GM12878 (cell line): ENCODE data around the gene SLC36A1. TPM values are rescaled to one million over a fixed set of nuclear protein-coding genes. Genes with fewer than 3 reads are reported as not detected.

Source experiments
- ATAC-seq: fragments of 200-7000 bp; cut with Tn5 transposase; 3 replicates; pipeline ENCODE4 v1.9.1; 2020; ENCODE audit warnings: mild to moderate bottlenecking, moderate library complexity
- BruUV-seq: library from RNA; stranded (reverse); fragments of 400-500 nt; replicated peaks from 2 replicates; lab custom pipeline; 2021; lab: Mats Ljungman, UMichigan
- CTCF ChIA-PET: fragments of 300-600 bp; sonication (Branson Sonifier 250); formaldehyde crosslinking; extraction: SDS; loops from one replicate; lab custom pipeline; 2021; ENCODE audit warnings: inconsistent platforms; lab: Yijun Ruan, JAX
- POLR2A ChIA-PET: fragments of 350-600 bp; formaldehyde crosslinking; extraction: SDS; loops from one replicate; lab custom pipeline; 2021; ENCODE audit warnings: inconsistent platforms; lab: Charles Lee
- RAD21 ChIA-PET: fragments of 300-600 bp; sonication (Branson Sonifier 250); formaldehyde crosslinking; loops from one replicate; lab custom pipeline; 2023; ENCODE audit warnings: antibody characterized with exemption; ENCODE audit not compliant: unreplicated experiment; lab: Charles Lee
- SMC1A ChIA-PET: fragments of 300-600 bp; sonication (Branson Sonifier 250); formaldehyde crosslinking; loops from one replicate; lab custom pipeline; 2023; ENCODE audit not compliant: unreplicated experiment, uncharacterized antibody; lab: Charles Lee
- DNase-seq: peaks from one replicate; pipeline ENCODE4 v3.0.0-alpha.2; 2011; ENCODE audit warnings: low read depth, low spot score
- FAIRE-seq: peaks from 3 replicates; lab custom pipeline; 2011; peaks lifted over from hg19 to GRCh38; lab: Jason Lieb, UNC
- H2AFZ ChIP-seq: 2 replicates; pipeline ENCODE4 v1.6.0; 2011; ENCODE audit warnings: low read depth, low read length, control low read depth; ENCODE audit not compliant: control insufficient read depth
- H3K27ac ChIP-seq: 2 replicates; pipeline ENCODE4 v1.5.1; 2011; ENCODE audit warnings: control low read depth; ENCODE audit not compliant: control insufficient read depth, insufficient read depth
- H3K27me3 ChIP-seq, 2 experiments: replicated peaks in 1 of 2; 2 replicates each; pipeline versions ENCODE4 v1.6.0 to v1.6.1; 2011; ENCODE audit warnings: low read length in 1 of 2; ENCODE audit not compliant: control insufficient read depth in 2 of 2, insufficient read depth in 2 of 2
- H3K36me3 ChIP-seq, 2 experiments: 2 replicates each; pipeline ENCODE4 v1.5.1; 2011; ENCODE audit warnings: low read length in 1 of 2; ENCODE audit not compliant: control insufficient read depth in 2 of 2, insufficient read depth in 2 of 2
- H3K4me1 ChIP-seq: 2 replicates; pipeline ENCODE4 v1.6.1; 2011; ENCODE audit warnings: mild to moderate bottlenecking, low read length, moderate library complexity, mixed read lengths; ENCODE audit not compliant: control insufficient read depth, insufficient read depth
- H3K4me2 ChIP-seq: 2 replicates; pipeline ENCODE4 v1.6.0; 2011; ENCODE audit warnings: control low read depth; ENCODE audit not compliant: control insufficient read depth, insufficient read depth
- H3K4me3 ChIP-seq: fragments of 200-600 bp; sonication (generic); 2 replicates; pipeline ENCODE4 v1.5.1; 2016
- H3K79me2 ChIP-seq: 2 replicates; pipeline ENCODE4 v1.6.0; 2011; ENCODE audit warnings: low read length; ENCODE audit not compliant: control insufficient read depth, insufficient read depth
- H3K9ac ChIP-seq: 2 replicates; pipeline ENCODE4 v1.8.0; 2011; ENCODE audit warnings: low read length, control low read depth, mixed read lengths; ENCODE audit not compliant: control insufficient read depth, insufficient read depth
- H3K9me3 ChIP-seq: replicated peaks from 3 replicates; pipeline ENCODE4 v1.5.1; 2011; ENCODE audit warnings: mild to moderate bottlenecking, low read length; ENCODE audit not compliant: control insufficient read depth, insufficient read depth
- H4K20me1 ChIP-seq: 2 replicates; pipeline ENCODE4 v1.6.0; 2011; ENCODE audit not compliant: control insufficient read depth, insufficient read depth
- ATF7 ChIP-seq: fragments of 450-650 bp; IDR thresholded peaks from 2 replicates; pipeline ENCODE4 v1.6.1; 2016; ENCODE audit warnings: low read depth, mild to moderate bottlenecking
- BCL3 ChIP-seq: IDR thresholded peaks from 2 replicates; pipeline ENCODE4 v1.6.1; 2011; ENCODE audit warnings: borderline replicate concordance, low read depth, mild to moderate bottlenecking, moderate library complexity, low read length; ENCODE audit not compliant: insufficient read depth, poor library complexity, severe bottlenecking
- BHLHE40 ChIP-seq, 2 experiments: fragments of 450-650 bp in 1 of 2; IDR thresholded peaks; 2 replicates each; pipeline ENCODE4 v1.6.1; 2011 to 2017; ENCODE audit warnings: low read depth in 2 of 2, borderline replicate concordance in 1 of 2, improper control_type of control experiment in 1 of 2, low read length in 1 of 2, mild to moderate bottlenecking in 1 of 2
- CBX5 ChIP-seq: sonication (generic); IDR thresholded peaks from 2 replicates; pipeline ENCODE4 v1.6.1; 2016; ENCODE audit warnings: low read depth, moderate library complexity, mild to moderate bottlenecking, inconsistent platforms
- CREM ChIP-seq: IDR thresholded peaks from 2 replicates; pipeline ENCODE4 v1.6.1; 2014; ENCODE audit warnings: antibody characterized with exemption, low read depth
- E2F8 ChIP-seq: fragments of 450-650 bp; IDR thresholded peaks from 2 replicates; pipeline ENCODE4 v1.6.1; 2018; ENCODE audit warnings: mild to moderate bottlenecking, low read depth, moderate library complexity; ENCODE audit not compliant: partially characterized antibody
- FOS ChIP-seq: IDR thresholded peaks from 3 replicates; pipeline ENCODE4 v1.6.1; 2011; ENCODE audit warnings: borderline replicate concordance; ENCODE audit not compliant: insufficient read length; ENCODE audit errors: extremely low read depth
- NR2C2 ChIP-seq: IDR thresholded peaks from 2 replicates; pipeline ENCODE4 v1.6.1; 2011; ENCODE audit warnings: borderline replicate concordance, low read depth; ENCODE audit not compliant: control insufficient read depth, insufficient read length
- PAX5 ChIP-seq: IDR thresholded peaks from 2 replicates; pipeline ENCODE4 v1.6.1; 2011; ENCODE audit warnings: low read depth, low read length, borderline replicate concordance
- RB1 ChIP-seq: fragments of 450-650 bp; formaldehyde crosslinking; IDR thresholded peaks from 2 replicates; pipeline ENCODE4 v1.6.1; 2017; ENCODE audit warnings: mild to moderate bottlenecking, borderline replicate concordance
- SMAD1 ChIP-seq: fragments of 450-650 bp; IDR thresholded peaks from 2 replicates; pipeline ENCODE4 v1.6.1; 2018; ENCODE audit warnings: mild to moderate bottlenecking, low read depth; ENCODE audit not compliant: partially characterized antibody
- YBX1 ChIP-seq: fragments of 450-650 bp; IDR thresholded peaks from 2 replicates; pipeline ENCODE4 v1.6.1; 2016; ENCODE audit warnings: antibody characterized with exemption
- ZNF24 ChIP-seq: fragments of 450-650 bp; IDR thresholded peaks from 2 replicates; pipeline ENCODE4 v1.6.1; 2017; ENCODE audit warnings: antibody characterized with exemption, mild to moderate bottlenecking
- WGBS: methylation state at CpG from one replicate; pipeline ENCODE4 v1.1.6; 2016; ENCODE audit warnings: low lambda C conversion rate; ENCODE audit not compliant: insufficient replicate concordance, insufficient coverage; ENCODE audit errors: missing lambda C conversion rate; 5-methylcytosine and 5-hydroxymethylcytosine counted together
- in situ Hi-C: fragments of 300-500 bp; cut with MboI; formaldehyde crosslinking; loops from 9 replicates; pipeline ENCODE4 v1.14.3; 2018; ENCODE audit warnings: mixed read lengths
- intact Hi-C: fragments of 100-400 bp; cut with micrococcal nuclease; formaldehyde crosslinking; loops from one replicate; pipeline ENCODE4 v1.14.2; 2022; ENCODE audit not compliant: unreplicated experiment
- polyA plus RNA-seq, 11 experiments: library from polyadenylated mRNA; depleted of rRNA in 4 of 11; unstranded in 6 of 11; stranded (reverse) in 5 of 11; fragments of >200 nt; fragmentation: Nextera tagmentation in 4 of 11; fragmentation: Illumina TruSeq in 1 of 11; extraction: Ambion mirVana in 4 of 11; extraction: Trizol in 1 of 11; gene quantifications; 1 replicate in 1 of 11; 2 replicates in 10 of 11; pipeline versions ENCODE4 v1.2.1 to v1.2.3, GENCODE V29; 2011 to 2016; ENCODE audit warnings: inconsistent platforms in 2 of 11, missing spikeins in 2 of 11, low read depth in 1 of 11
- total RNA-seq, 4 experiments: library from RNA; depleted of rRNA in 3 of 4; stranded (reverse); fragments of >200 nt in 3 of 4; fragmentation: Illumina TruSeq in 1 of 4; extraction: Trizol in 1 of 4; gene quantifications; 2 replicates each; pipeline versions ENCODE4 v1.2.1 to v1.2.3, GENCODE V29; 2013 to 2021
- TF ChIP-seq, protein P1 (sequence below): fragments of 450-650 bp; IDR thresholded peaks from 2 replicates; pipeline ENCODE4 v1.6.1; 2016; ENCODE audit warnings: mild to moderate bottlenecking
- TF ChIP-seq, protein P2 (sequence below): IDR thresholded peaks from 2 replicates; pipeline ENCODE4 v1.6.1; 2012; ENCODE audit warnings: mild to moderate bottlenecking, low read depth, low read length

Gene SLC36A1
- total and polyA plus RNA-seq, 10 of the 15 experiments (the other 5 are each of a cell fraction or from before 2014, with no cell fraction given): 0.50 to 8.2 (median 3.5) TPM

DNA sequence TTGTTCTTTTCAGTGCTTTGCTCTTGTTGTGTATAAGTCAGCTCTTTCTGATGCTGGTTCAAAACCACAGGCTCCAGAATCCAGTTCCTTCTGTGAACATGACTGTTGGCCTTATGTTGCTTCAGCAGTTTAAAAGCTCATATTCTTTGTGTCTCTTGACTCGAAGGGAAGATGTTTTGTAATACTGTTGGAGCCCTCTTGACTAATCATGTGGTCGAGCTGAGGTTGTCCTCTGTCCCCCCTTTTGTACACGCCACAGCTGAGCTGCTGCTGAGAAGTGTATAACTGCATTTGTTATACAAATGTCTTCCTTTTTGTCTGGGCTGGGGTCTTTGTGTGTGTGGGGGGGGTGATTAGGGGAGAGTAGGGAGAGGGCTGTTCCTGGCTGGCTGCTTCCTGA, 35.8 kb downstream of the SLC36A1 start:
- no peak for TF ChIP-seq NR2C2
- no peak for TF ChIP-seq SMAD1
- no peak for TF ChIP-seq YBX1
- TF ChIP-seq BHLHE40 (IDR thresholded peaks at IDR 0.05; ENCODE audit: borderline replicate concordance in 1 of 2, low read depth in 2 of 2, low read length in 1 of 2): no peak
- no peak for TF ChIP-seq E2F8
- TF ChIP-seq, protein P1, sequence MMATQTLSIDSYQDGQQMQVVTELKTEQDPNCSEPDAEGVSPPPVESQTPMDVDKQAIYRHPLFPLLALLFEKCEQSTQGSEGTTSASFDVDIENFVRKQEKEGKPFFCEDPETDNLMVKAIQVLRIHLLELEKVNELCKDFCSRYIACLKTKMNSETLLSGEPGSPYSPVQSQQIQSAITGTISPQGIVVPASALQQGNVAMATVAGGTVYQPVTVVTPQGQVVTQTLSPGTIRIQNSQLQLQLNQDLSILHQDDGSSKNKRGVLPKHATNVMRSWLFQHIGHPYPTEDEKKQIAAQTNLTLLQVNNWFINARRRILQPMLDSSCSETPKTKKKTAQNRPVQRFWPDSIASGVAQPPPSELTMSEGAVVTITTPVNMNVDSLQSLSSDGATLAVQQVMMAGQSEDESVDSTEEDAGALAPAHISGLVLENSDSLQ: no peak
- no peak for TF ChIP-seq ZNF24
- no peak for TF ChIP-seq CREM
- no peak for TF ChIP-seq RB1
- TF ChIP-seq BCL3: no peak
- no peak for TF ChIP-seq ATF7
- TF ChIP-seq PAX5: no peak
- no peak for TF ChIP-seq CBX5
- TF ChIP-seq, protein P2, sequence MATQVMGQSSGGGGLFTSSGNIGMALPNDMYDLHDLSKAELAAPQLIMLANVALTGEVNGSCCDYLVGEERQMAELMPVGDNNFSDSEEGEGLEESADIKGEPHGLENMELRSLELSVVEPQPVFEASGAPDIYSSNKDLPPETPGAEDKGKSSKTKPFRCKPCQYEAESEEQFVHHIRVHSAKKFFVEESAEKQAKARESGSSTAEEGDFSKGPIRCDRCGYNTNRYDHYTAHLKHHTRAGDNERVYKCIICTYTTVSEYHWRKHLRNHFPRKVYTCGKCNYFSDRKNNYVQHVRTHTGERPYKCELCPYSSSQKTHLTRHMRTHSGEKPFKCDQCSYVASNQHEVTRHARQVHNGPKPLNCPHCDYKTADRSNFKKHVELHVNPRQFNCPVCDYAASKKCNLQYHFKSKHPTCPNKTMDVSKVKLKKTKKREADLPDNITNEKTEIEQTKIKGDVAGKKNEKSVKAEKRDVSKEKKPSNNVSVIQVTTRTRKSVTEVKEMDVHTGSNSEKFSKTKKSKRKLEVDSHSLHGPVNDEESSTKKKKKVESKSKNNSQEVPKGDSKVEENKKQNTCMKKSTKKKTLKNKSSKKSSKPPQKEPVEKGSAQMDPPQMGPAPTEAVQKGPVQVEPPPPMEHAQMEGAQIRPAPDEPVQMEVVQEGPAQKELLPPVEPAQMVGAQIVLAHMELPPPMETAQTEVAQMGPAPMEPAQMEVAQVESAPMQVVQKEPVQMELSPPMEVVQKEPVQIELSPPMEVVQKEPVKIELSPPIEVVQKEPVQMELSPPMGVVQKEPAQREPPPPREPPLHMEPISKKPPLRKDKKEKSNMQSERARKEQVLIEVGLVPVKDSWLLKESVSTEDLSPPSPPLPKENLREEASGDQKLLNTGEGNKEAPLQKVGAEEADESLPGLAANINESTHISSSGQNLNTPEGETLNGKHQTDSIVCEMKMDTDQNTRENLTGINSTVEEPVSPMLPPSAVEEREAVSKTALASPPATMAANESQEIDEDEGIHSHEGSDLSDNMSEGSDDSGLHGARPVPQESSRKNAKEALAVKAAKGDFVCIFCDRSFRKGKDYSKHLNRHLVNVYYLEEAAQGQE: no peak
- no peak for TF ChIP-seq FOS
- Histone ChIP-seq H4K20me1 (no peaks in the 10 kb centered on the region), H3K27ac (no peak overlapping the region), H3K4me2 (no peak overlapping the region), H2AFZ (no peak overlapping the region), H3K9ac (no peak overlapping the region), H3K4me3 (no peak overlapping the region), H3K27me3 (no peaks in the 10 kb centered on the region), H3K4me1 (no peaks in the 10 kb centered on the region), H3K9me3 (no peaks in the 10 kb centered on the region), H3K36me3 (no peaks in the 10 kb centered on the region), H3K79me2 (no peaks in the 10 kb centered on the region)
- ATAC-seq: no peak
- POLR2A ChIA-PET: no interaction called here
- no peak for DNase-seq
- intact Hi-C loops: no loop called here
- CTCF ChIA-PET: no interaction called here
- RAD21 ChIA-PET: no interaction called here
- no peak for FAIRE-seq
- in situ Hi-C loops: no loop called here
- SMC1A ChIA-PET: no interaction called here
- 88% methylated on average over 3 of the region's 3 CpGs for WGBS
- no TSS peak for BruUV-seq
